ENCODE measurements around the gene NAALADL1.

NAALADL1 gene

GRCh38 chr11:65100674-65101350 is 42.5 kb upstream of the NAALADL1 start:
- in situ Hi-C loops (cut with MboI; ENCODE audit: low pct_unique_long_range_greater_than_20kb, low sequenced_read_pairs, unreplicated experiment), result no loop called here
- no peak for DNase-seq (ENCODE audit: low spot score)
- TF ChIP-seq CTCF (IDR thresholded peaks at IDR 0.05; ENCODE audit: extremely low read depth, insufficient read depth, missing control alignments), result no peak

DNA sequence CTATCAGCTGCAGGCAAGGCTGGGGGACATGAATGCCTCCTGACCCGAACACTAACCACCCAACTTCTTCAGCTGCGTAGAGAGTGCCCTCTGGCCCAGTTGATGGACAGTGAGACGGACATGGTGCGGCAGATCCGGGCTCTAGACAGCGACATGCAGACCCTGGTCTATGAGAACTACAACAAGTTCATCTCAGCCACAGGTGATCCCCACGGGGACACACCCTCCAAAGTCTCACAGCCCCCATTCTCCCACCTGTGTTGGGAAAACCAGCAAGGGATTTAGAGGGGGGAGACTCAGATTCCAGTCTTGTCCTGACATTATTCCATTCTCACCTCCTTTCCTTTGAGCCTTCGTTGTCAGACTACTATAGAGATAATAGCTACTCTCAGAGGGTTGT is 38.6 kb upstream of the NAALADL1 start:
- TF ChIP-seq CTCF (IDR thresholded peaks at IDR 0.05; ENCODE audit: extremely low read depth, insufficient read depth, missing control alignments), result no peak
- DNase-seq (ENCODE audit: low spot score), result no peak
- in situ Hi-C loops (cut with MboI; ENCODE audit: low pct_unique_long_range_greater_than_20kb, low sequenced_read_pairs, unreplicated experiment), result no loop called here

GRCh38 chr11:65095974-65096806 is 37.8 kb upstream of the NAALADL1 start, which contains the start of gene VPS51:
VPS51 (plus strand) TSS chr11:65096214; CDS start chr11:65096251, 37 bp downstream.
- TF ChIP-seq CTCF (IDR thresholded peaks at IDR 0.05; ENCODE audit: extremely low read depth, insufficient read depth, missing control alignments), result no peak
- in situ Hi-C loops (cut with MboI; ENCODE audit: low pct_unique_long_range_greater_than_20kb, low sequenced_read_pairs, unreplicated experiment), result no loop called here
- DNase-seq (ENCODE audit: low spot score), result peak; percentile 94

- in situ Hi-C loops (cut with MboI; ENCODE audit: low pct_unique_long_range_greater_than_20kb, low sequenced_read_pairs, unreplicated experiment), result no loop called here
- no peak for DNase-seq (ENCODE audit: low spot score)
- no peak for TF ChIP-seq CTCF (IDR thresholded peaks at IDR 0.05; ENCODE audit: extremely low read depth, insufficient read depth, missing control alignments)
These were observed 37.1 kb upstream of the NAALADL1 start for GRCh38 chr11:65095427-65095826.

DNA sequence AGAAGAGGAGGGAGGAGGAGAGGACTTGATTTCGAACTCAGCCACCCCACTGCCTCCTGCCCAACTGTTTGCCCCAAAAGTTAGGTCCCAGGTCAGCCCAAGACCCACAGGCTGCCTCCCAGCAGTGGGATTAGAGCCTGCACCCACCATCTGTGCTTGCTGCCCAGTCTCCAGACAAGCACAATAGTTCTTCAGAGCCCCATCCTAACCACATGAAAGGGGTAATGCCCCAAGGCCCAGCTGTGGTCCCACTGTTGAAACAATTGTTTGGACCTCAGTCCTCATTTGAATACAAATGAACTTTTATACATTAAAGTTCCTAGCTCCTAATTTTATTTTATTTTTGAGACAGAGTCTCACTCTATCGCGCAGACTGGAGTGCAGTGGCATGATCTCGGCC is 32.3 kb upstream of the NAALADL1 start:
- in situ Hi-C loops (cut with MboI; ENCODE audit: low pct_unique_long_range_greater_than_20kb, low sequenced_read_pairs, unreplicated experiment), result no loop called here
- DNase-seq (ENCODE audit: low spot score), result no peak
- no peak for TF ChIP-seq CTCF (IDR thresholded peaks at IDR 0.05; ENCODE audit: extremely low read depth, insufficient read depth, missing control alignments)

DNA sequence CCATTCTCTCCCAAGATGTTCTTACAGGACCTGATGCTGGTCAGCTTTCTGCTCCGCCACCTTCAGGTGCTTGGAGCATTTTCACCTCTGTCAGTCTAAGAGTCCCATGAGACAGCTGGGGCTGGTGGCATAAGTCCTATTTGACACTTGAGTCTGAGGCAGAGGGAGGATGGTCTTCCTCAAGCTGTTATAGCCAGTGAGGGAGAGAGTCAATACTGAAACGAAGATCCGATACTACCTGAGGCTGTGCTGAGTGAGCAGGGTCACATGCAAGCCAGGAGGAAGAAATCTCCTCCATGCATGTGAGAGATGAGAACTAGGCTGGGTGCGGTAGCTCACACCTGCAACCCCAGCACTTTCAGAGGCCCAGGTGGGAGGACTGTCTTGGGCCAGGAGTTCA is 31.3 kb upstream of the NAALADL1 start:
- in situ Hi-C loops (cut with MboI; ENCODE audit: low pct_unique_long_range_greater_than_20kb, low sequenced_read_pairs, unreplicated experiment), result no loop called here
- DNase-seq (ENCODE audit: low spot score), result no peak
- no peak for TF ChIP-seq CTCF (IDR thresholded peaks at IDR 0.05; ENCODE audit: extremely low read depth, insufficient read depth, missing control alignments)
